ENCODE measurements around the gene SNTG2. TPM values are rescaled to one million over a fixed set of nuclear protein-coding genes. Genes with fewer than 3 reads are reported as not detected.

SNTG2 gene
- total and polyA plus RNA-seq, 10 donors = 1.9 to 59.4 (median 18.3) TPM

- peaks cover 0 to 5% (median 0%) of the 10 kb centered on the region in 7 donors for H3K27me3 ChIP-seq (replicated peaks in 1 of 7)
- no peaks in the 10 kb centered on the region for H3K36me3 ChIP-seq
- intact Hi-C loops (cut with DNase I; ENCODE audit: low total_unique reads) = no loop called here
- TF ChIP-seq POLR2AphosphoS5 (IDR thresholded peaks at IDR 0.05) = no peak
- no peak for TF ChIP-seq CTCF (IDR thresholded peaks at IDR 0.05 in 8 of 11, conservative IDR thresholded peaks at IDR 0.05 in 3 of 11)
- TF ChIP-seq POLR2A (IDR thresholded peaks at IDR 0.05) = no peak
- no peak overlapping the region for H3K4me3 ChIP-seq
- no peak for DNase-seq
- no peak overlapping the region for H3K27ac ChIP-seq
- H3K4me1 ChIP-seq = peaks cover 0 to 34% (median 0%) of the 10 kb centered on the region in 6 donors
- WGBS, 5 donors = 90 to 96% (median 93%) methylated on average over 3 to 12 of the region's 12 CpGs
- peaks cover 0 to 8% (median 2%) of the 10 kb centered on the region in 8 donors for H3K9me3 ChIP-seq
Observed at GRCh38 chr2:1403565-1403964, 452.9 kb downstream of the SNTG2 start.

GRCh38 chr2:1405124-1405523 lies 454.5 kb downstream of the SNTG2 start:
- WGBS, 5 donors = 82 to 92% (median 85%) methylated on average over 1 of the region's 1 CpG
- Histone ChIP-seq H3K27me3 (replicated peaks in 1 of 7) (no peaks in the 10 kb centered on the region), H3K9me3 (peaks cover 0 to 8% (median 2%) of the 10 kb centered on the region in 8 donors), H3K27ac (no peak overlapping the region), H3K4me3 (no peak overlapping the region), H3K4me1 (peaks cover 0 to 18% (median 0%) of the 10 kb centered on the region in 6 donors), H3K36me3 (no peaks in the 10 kb centered on the region)
- no peak for DNase-seq
- TF ChIP-seq CTCF (IDR thresholded peaks at IDR 0.05 in 8 of 11, conservative IDR thresholded peaks at IDR 0.05 in 3 of 11) (no peak), POLR2A (IDR thresholded peaks at IDR 0.05) (no peak), POLR2AphosphoS5 (IDR thresholded peaks at IDR 0.05) (no peak)
- intact Hi-C loops (cut with DNase I; ENCODE audit: low total_unique reads) = no loop called here

GRCh38 chr2:1405967-1406366 lies 455.3 kb downstream of the SNTG2 start:
- intact Hi-C loops (cut with DNase I; ENCODE audit: low total_unique reads) = no loop called here
- TF ChIP-seq CTCF (IDR thresholded peaks at IDR 0.05 in 8 of 11, conservative IDR thresholded peaks at IDR 0.05 in 3 of 11) (no peak), POLR2AphosphoS5 (IDR thresholded peaks at IDR 0.05) (no peak), POLR2A (IDR thresholded peaks at IDR 0.05) (no peak)
- Histone ChIP-seq H3K4me3 (no peak overlapping the region), H3K4me1 (peaks cover 0 to 10% (median 0%) of the 10 kb centered on the region in 6 donors), H3K27me3 (replicated peaks in 1 of 7) (no peaks in the 10 kb centered on the region), H3K27ac (no peak overlapping the region), H3K9me3 (peaks cover 0 to 8% (median 2%) of the 10 kb centered on the region in 8 donors), H3K36me3 (no peaks in the 10 kb centered on the region)
- no peak for DNase-seq
- 59 to 81% (median 64%) methylated on average over 3 of the region's 3 CpGs for WGBS, 5 donors

GRCh38 chr2:1406434-1406833 lies 455.8 kb downstream of the SNTG2 start:
- Histone ChIP-seq H3K27ac (no peak overlapping the region), H3K36me3 (no peaks in the 10 kb centered on the region), H3K27me3 (replicated peaks in 1 of 7) (no peaks in the 10 kb centered on the region), H3K4me1 (peaks cover 0 to 5% (median 0%) of the 10 kb centered on the region in 6 donors), H3K9me3 (peaks cover 0 to 8% (median 2%) of the 10 kb centered on the region in 8 donors), H3K4me3 (no peak overlapping the region)
- no peak for DNase-seq
- TF ChIP-seq CTCF (IDR thresholded peaks at IDR 0.05 in 8 of 11, conservative IDR thresholded peaks at IDR 0.05 in 3 of 11) = no peak
- no peak for TF ChIP-seq POLR2AphosphoS5 (IDR thresholded peaks at IDR 0.05)
- no peak for TF ChIP-seq POLR2A (IDR thresholded peaks at IDR 0.05)
- WGBS, 5 donors = 63 to 83% (median 72%) methylated on average over 2 of the region's 2 CpGs
- intact Hi-C loops (cut with DNase I; ENCODE audit: low total_unique reads) = no loop called here

Measured in spleen (tissue), 11 donors.